NCI-H526 treated with DMSO at 0.1 percent for 48 hours (cell line): ENCODE data around the gene SYNJ2.

Source experiments
- DNase-seq: peaks from one replicate; lab custom pipeline; 2025; lab: John Stamatoyannopoulos, UW

Gene SYNJ2

DNA sequence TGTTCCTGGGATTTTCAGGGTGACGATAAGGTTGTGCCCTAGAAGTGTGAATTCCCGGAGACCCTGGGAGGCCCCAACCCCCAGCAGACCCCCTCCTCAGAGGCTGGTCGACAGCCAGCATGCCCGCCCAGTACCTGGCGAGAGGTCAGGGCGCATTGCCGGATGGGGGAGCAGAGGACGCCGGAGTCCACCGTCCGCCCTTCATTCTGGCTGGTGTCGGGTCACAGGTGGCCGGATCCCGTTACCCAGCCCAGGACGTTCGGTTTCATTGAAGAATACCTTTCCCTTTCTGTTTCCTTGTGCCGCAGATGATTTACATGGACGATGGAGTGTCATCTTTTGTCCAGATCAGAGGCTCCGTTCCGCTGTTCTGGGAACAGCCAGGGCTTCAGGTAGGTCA lies 61.3 kb downstream of the SYNJ2 start:
- no peak for DNase-seq

- DNase-seq, result no peak
Measured at GRCh38 chr6:158043586-158044524, 62.2 kb downstream of the SYNJ2 start.

DNA sequence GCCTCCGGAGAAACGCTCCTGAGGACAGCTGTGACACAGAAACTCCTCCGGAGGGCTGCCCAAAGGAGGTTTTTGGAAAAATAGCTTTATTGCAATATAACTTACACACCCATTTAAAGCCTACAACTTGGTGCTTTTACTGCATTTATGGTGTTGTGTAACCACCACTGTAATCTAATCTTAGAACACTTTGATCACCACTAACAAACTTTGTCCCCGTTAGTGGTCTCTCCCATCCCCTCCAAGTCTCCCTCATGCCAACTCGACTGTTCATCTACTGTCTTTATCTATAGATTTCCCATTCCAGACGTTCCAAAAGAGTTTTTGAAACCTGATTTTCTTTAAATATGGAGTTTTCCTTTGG lies 62.8 kb downstream of the SYNJ2 start:
- DNase-seq, result no peak

- DNase-seq, result no peak
Measured at GRCh38 chr6:158046201-158047126, 64.8 kb downstream of the SYNJ2 start.

DNA sequence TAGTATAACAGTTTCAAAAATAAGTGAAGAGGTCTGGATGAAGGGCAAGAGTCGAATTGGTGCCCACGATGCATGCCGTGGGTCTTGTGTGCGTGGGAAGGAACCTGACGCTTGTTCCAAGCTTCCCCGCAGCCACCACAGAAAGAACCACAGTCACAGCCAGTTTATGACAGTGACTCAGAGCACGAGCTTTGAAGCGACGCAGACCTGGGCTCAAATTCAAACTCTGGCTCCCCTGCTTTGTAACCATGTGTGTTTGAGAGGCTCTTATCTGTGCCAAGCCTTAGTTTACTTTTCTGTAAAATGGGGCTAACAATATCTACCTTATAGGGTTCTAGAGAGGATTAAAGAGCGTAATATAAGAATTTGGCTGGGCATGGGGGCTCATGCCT lies 65.5 kb downstream of the SYNJ2 start:
- DNase-seq, result no peak

GRCh38 chr6:158047563-158048323 lies 66.1 kb downstream of the SYNJ2 start:
- DNase-seq, result no peak

- DNase-seq, result no peak
Measured at GRCh38 chr6:158048589-158048988, 66.9 kb downstream of the SYNJ2 start.

GRCh38 chr6:158049055-158050028 lies 67.7 kb downstream of the SYNJ2 start:
- no peak for DNase-seq

DNA sequence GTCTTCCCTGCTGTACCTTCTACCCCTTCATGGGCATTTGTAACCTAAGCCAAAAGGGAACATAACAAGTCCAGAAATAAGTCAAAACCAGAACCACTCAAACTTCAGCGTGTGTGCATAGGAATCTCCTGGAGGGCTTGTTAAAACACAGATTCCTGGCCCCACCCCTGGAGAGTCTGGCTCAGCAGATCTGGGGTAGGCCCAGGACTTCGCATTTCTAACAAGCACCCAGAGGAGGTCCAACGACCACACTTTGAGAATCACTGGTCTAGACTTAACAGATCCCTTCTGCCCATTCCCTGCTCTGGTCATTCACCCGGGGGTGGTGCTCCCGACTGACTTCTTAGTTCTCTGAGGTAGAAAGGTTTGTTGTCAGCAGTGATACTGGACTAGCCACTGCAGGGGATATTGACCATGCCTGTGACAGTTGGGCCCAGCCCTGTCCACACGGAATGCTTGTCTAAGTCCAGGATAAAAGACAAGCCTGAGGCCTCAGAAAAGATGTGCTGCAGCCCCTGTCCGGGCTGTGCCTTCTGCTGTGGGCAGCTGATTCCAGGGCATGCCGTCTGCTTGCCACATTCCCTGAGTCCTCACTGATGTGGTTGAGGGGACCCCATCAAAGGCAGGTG lies 68.6 kb downstream of the SYNJ2 start:
- no peak for DNase-seq

GRCh38 chr6:158050955-158051354 lies 69.3 kb downstream of the SYNJ2 start:
- DNase-seq, result no peak

GRCh38 chr6:158051968-158052367 lies 70.3 kb downstream of the SYNJ2 start:
- DNase-seq, result no peak

- no peak for DNase-seq
Measured at GRCh38 chr6:158053377-158054313, 72.0 kb downstream of the SYNJ2 start.

- DNase-seq, result no peak
Measured at GRCh38 chr6:158056355-158056754, 74.7 kb downstream of the SYNJ2 start.

DNA sequence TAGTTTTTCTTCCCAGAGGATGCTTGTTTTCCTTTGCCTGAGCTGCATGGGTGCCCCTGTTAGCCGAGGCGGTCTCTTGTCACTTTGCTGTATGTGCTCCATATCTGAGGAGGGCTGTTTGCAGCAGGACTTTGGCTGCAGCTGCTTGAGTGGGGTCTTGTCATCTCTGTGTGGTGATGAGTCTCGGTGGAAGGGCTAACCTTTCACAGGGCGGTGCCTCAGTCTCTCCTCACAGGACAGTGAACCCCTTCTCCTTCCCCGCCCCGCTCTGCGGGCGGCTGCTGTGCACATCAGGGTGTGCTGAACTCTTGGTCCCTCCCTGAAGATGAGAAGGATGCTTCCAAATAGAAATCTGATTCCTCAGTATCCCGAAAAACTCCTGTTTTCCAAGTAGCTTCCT lies 75.1 kb downstream of the SYNJ2 start:
- DNase-seq, result no peak

- no peak for DNase-seq
Measured at GRCh38 chr6:158057213-158057987, 75.7 kb downstream of the SYNJ2 start.

GRCh38 chr6:158058171-158058651 lies 76.5 kb downstream of the SYNJ2 start:
- DNase-seq, result no peak

- no peak for DNase-seq
Measured at GRCh38 chr6:158059108-158059507, 77.4 kb downstream of the SYNJ2 start.
